HG02870 (cell line): Measurements from ENCODE around the gene PRSS23.
"Not testable (repeated sequence)": the region's sequence is repeated elsewhere in the genome, so short reads cannot be mapped to it uniquely, and the experiment has no call there.

Experiments used
- ATAC-seq: cut with Tn5 transposase; IDR thresholded peaks from one replicate; pipeline ENCODE4 v1.9.1; 2021; ENCODE audit warnings: mild to moderate bottlenecking, moderate library complexity; ENCODE audit not compliant: unreplicated experiment

Gene PRSS23

GRCh38 chr11:86800076-86800959 is at the start of gene PRSS23:
Gene PRSS23 (plus strand): TSS chr11:86800542. CDS start chr11:86807644, 7,102 bp downstream.
- ATAC-seq, result peak; percentile 46

GRCh38 chr11:86753459-86753858 is 46.9 kb upstream of the PRSS23 start:
- ATAC-seq, result no peak

GRCh38 chr11:86755146-86755545 is 45.2 kb upstream of the PRSS23 start:
- ATAC-seq, result no peak

- no peak for ATAC-seq
Measured at GRCh38 chr11:86758171-86758570, 42.2 kb upstream of the PRSS23 start.

- peak; percentile 69 for ATAC-seq
Measured at GRCh38 chr11:86760577-86760976, 39.8 kb upstream of the PRSS23 start.

GRCh38 chr11:86761978-86762377 is 38.4 kb upstream of the PRSS23 start:
- ATAC-seq, result no peak

- ATAC-seq, result no peak
Measured at GRCh38 chr11:86765203-86765602, 35.1 kb upstream of the PRSS23 start.

GRCh38 chr11:86765878-86766277 is 34.5 kb upstream of the PRSS23 start:
- no peak for ATAC-seq

- ATAC-seq, result no peak
Measured at GRCh38 chr11:86769219-86769618, 31.1 kb upstream of the PRSS23 start.

GRCh38 chr11:86770473-86771027 is 29.8 kb upstream of the PRSS23 start:
- not testable (repeated sequence) for ATAC-seq

- ATAC-seq, result no peak
Measured at GRCh38 chr11:86772999-86773398, 27.3 kb upstream of the PRSS23 start.

- ATAC-seq, result no peak
Measured at GRCh38 chr11:86773513-86774252, 26.7 kb upstream of the PRSS23 start.

GRCh38 chr11:86774417-86774816 is 25.9 kb upstream of the PRSS23 start:
- no peak for ATAC-seq

- ATAC-seq, result no peak
Measured at GRCh38 chr11:86775361-86775760, 25.0 kb upstream of the PRSS23 start.

- ATAC-seq, result no peak
Measured at GRCh38 chr11:86781546-86781945, 18.8 kb upstream of the PRSS23 start.

- ATAC-seq, result no peak
Measured at GRCh38 chr11:86782742-86783141, 17.6 kb upstream of the PRSS23 start.

GRCh38 chr11:86783661-86784060 is 16.7 kb upstream of the PRSS23 start:
- ATAC-seq, result no peak

- no peak for ATAC-seq
Measured at GRCh38 chr11:86784241-86784681, 16.1 kb upstream of the PRSS23 start.

- ATAC-seq, result no peak
Measured at GRCh38 chr11:86785576-86785975, 14.8 kb upstream of the PRSS23 start.

- no peak for ATAC-seq
Measured at GRCh38 chr11:86787018-86787536, 13.3 kb upstream of the PRSS23 start.

GRCh38 chr11:86787656-86788055 is 12.7 kb upstream of the PRSS23 start:
- ATAC-seq, result no peak
